ENCODE measurements around the gene ARID5B. TPM values are rescaled to one million over a fixed set of nuclear protein-coding genes. Genes with fewer than 3 reads are reported as not detected.
A peak's percentile ranks its signal among the peaks of the same experiment; 100 is the strongest.

The ARID5B gene
- total and polyA plus RNA-seq, 2 of the 4 experiments (the other 2 are of a cell fraction): 41.0 to 125 TPM

DNA sequence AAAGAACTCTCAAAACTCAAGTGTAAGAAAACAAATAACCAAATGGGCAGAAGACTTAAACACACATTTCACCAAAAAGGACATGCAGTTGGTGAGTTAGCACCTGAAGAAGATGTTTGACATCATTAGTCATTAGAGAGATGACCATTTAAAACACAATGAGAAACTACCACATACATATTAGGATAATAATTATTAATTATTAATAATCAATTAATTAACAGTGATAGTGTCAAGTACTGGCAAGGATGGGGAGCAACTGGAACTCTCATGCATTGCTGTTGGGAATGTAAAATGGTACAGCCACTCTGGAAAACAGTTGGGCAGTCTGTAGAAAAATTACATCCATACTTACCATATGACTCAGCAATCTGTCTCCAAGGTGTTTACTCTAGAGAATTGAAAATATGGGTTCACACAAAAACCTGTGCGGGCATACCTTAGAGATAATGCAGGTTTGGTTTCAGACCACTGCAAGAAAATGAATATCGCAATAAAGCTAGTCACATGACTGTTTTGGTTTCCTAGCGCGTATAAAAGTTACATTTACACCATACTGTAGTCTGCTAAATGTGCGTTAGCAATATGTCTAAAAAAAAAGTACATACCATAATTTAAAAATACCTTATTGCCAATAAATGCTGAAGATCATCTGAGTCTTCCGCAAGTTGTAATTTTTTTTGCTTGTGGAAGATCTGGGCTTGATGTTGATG lies 30.3 kb downstream of the ARID5B start:
- H2BK120ac ChIP-seq (ENCODE audit: low read depth, low read length): no peak overlapping the region
- BruUV-seq (replicated peaks): no TSS peak
- no peak overlapping the region for H2BK20ac ChIP-seq (ENCODE audit: low read depth, low read length)
- 100% methylated on average over 1 of the region's 6 CpGs; no CpG with 5 or more reads in 1 of the 2 experiments for WGBS, 2 experiments (ENCODE audit: extremely low coverage in 2 of 2, insufficient read length in 1 of 2)
- DNase-seq (no peak), ATAC-seq (ENCODE audit: low read depth) (no peak)
- H3K9ac ChIP-seq (ENCODE audit: low read depth, low read length): no peak overlapping the region
- H3K23ac ChIP-seq (ENCODE audit: low read depth, low read length): no peak overlapping the region
- no peak overlapping the region for H2BK15ac ChIP-seq (ENCODE audit: low read depth, low read length)
- H3K4me3 ChIP-seq (ENCODE audit: insufficient read depth, low read depth, low read length): no peak overlapping the region
- H3K18ac ChIP-seq (ENCODE audit: low read depth, low read length): no peak overlapping the region
- no peaks in the 10 kb centered on the region for H3K9me3 ChIP-seq (ENCODE audit: control insufficient read depth, insufficient read depth, low read length)
- no peak overlapping the region for H3K56ac ChIP-seq (ENCODE audit: extremely low read depth, insufficient read depth, low read length)
- H3K9me1 ChIP-seq (ENCODE audit: insufficient read depth, low read length): peaks cover under 1% of the 10 kb centered on the region; the same call in 1 of the 2 replicates
- POLR2A ChIA-PET (ENCODE audit: unreplicated experiment): no interaction called here
- peak; percentile 52 for TF ChIP-seq NFE2L2 (IDR thresholded peaks at IDR 0.05; ENCODE audit: low read depth, low read length)
- TF ChIP-seq, protein P1, sequence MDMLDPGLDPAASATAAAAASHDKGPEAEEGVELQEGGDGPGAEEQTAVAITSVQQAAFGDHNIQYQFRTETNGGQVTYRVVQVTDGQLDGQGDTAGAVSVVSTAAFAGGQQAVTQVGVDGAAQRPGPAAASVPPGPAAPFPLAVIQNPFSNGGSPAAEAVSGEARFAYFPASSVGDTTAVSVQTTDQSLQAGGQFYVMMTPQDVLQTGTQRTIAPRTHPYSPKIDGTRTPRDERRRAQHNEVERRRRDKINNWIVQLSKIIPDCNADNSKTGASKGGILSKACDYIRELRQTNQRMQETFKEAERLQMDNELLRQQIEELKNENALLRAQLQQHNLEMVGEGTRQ (IDR thresholded peaks at IDR 0.05; ENCODE audit: low read depth, low read length): no peak
- TF ChIP-seq, protein P2, sequence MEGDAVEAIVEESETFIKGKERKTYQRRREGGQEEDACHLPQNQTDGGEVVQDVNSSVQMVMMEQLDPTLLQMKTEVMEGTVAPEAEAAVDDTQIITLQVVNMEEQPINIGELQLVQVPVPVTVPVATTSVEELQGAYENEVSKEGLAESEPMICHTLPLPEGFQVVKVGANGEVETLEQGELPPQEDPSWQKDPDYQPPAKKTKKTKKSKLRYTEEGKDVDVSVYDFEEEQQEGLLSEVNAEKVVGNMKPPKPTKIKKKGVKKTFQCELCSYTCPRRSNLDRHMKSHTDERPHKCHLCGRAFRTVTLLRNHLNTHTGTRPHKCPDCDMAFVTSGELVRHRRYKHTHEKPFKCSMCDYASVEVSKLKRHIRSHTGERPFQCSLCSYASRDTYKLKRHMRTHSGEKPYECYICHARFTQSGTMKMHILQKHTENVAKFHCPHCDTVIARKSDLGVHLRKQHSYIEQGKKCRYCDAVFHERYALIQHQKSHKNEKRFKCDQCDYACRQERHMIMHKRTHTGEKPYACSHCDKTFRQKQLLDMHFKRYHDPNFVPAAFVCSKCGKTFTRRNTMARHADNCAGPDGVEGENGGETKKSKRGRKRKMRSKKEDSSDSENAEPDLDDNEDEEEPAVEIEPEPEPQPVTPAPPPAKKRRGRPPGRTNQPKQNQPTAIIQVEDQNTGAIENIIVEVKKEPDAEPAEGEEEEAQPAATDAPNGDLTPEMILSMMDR (conservative IDR thresholded peaks at IDR 0.05; ENCODE audit: low read depth, low read length): no peak
- no peak overlapping the region for H4K91ac ChIP-seq (ENCODE audit: insufficient read depth, low read depth, low read length)
- peaks cover 9% of the 10 kb centered on the region; the same call in 1 of the 2 replicates for H4K20me1 ChIP-seq (ENCODE audit: insufficient read depth, low read length)
- no peak overlapping the region for H3K4me2 ChIP-seq (ENCODE audit: low read depth, low read length)
- CTCF ChIA-PET: no interaction called here
- H3K14ac ChIP-seq (replicated peaks; ENCODE audit: low read depth, low read length): no peak overlapping the region
- no peak overlapping the region for H3K4ac ChIP-seq (ENCODE audit: low read depth, low read length)
- no peaks in the 10 kb centered on the region for H3K27me3 ChIP-seq (ENCODE audit: control insufficient read depth, insufficient read depth, low read length)
- no peak overlapping the region for H4K5ac ChIP-seq (ENCODE audit: low read depth, low read length)
- no peak overlapping the region for H2AK9ac ChIP-seq (replicated peaks; ENCODE audit: low read depth, low read length, poor library complexity)
- dilution Hi-C loops (cut with HindIII; ENCODE audit: low sequenced_read_pairs, unreplicated experiment): no loop called here
- H4K8ac ChIP-seq (ENCODE audit: low read depth in 2 of 2, low read length in 2 of 2): no peak overlapping the region
- no peak overlapping the region for H2AFZ ChIP-seq (replicated peaks; ENCODE audit: low read length, poor library complexity)
- H3K4me1 ChIP-seq (ENCODE audit: control insufficient read depth, insufficient read depth, low read length): peaks cover 4% of the 10 kb centered on the region; the same call in 1 of the 2 replicates
- peaks cover 53 to 75% of the 10 kb centered on the region in 2 experiments for H3K79me1 ChIP-seq (ENCODE audit: low read depth in 1 of 2, low read length in 2 of 2)
- H3K36me3 ChIP-seq (ENCODE audit: control insufficient read depth, insufficient read depth, low read length): peaks cover 12% of the 10 kb centered on the region
- no peak overlapping the region for H3K27ac ChIP-seq (ENCODE audit: insufficient read depth, low read length)
- H2BK5ac ChIP-seq (ENCODE audit: low read depth, low read length, poor library complexity, severe bottlenecking): no peak overlapping the region
- intact Hi-C loops (cut with micrococcal nuclease): no loop called here
- in situ Hi-C loops (cut with MboI; ENCODE audit: low sequenced_read_pairs): no loop called here
- H2AK5ac ChIP-seq (ENCODE audit: low read depth, low read length): no peak overlapping the region
